Measurements from ENCODE around the gene UBE2R2. TPM values are rescaled to one million over a fixed set of nuclear protein-coding genes. Genes with fewer than 3 reads are reported as not detected.

The UBE2R2 gene
- total and polyA plus RNA-seq, 2 experiments from 2014 or later, result 35.5 to 45.6 TPM

DNA sequence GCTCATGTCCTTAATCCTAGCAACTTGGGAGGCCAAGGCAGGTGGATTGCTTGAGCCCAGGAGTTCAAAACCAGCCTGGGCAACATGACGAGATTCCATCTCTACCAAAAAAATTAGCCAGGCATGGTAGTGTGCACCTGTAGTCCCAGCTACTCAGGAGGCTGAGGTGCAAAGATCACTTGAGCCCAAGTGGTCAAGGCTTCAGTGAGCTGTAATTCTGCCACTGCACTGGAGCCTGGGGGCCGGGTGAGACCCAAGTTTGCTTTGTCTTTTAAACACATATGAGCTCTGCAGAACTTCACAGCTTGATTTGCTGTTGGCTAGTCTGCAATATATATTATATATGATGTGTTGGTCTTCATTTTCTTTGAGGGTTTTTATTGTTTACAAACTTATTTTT lies 89.8 kb downstream of the UBE2R2 start:
- TF ChIP-seq, protein P1, sequence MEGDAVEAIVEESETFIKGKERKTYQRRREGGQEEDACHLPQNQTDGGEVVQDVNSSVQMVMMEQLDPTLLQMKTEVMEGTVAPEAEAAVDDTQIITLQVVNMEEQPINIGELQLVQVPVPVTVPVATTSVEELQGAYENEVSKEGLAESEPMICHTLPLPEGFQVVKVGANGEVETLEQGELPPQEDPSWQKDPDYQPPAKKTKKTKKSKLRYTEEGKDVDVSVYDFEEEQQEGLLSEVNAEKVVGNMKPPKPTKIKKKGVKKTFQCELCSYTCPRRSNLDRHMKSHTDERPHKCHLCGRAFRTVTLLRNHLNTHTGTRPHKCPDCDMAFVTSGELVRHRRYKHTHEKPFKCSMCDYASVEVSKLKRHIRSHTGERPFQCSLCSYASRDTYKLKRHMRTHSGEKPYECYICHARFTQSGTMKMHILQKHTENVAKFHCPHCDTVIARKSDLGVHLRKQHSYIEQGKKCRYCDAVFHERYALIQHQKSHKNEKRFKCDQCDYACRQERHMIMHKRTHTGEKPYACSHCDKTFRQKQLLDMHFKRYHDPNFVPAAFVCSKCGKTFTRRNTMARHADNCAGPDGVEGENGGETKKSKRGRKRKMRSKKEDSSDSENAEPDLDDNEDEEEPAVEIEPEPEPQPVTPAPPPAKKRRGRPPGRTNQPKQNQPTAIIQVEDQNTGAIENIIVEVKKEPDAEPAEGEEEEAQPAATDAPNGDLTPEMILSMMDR (IDR thresholded peaks at IDR 0.05; ENCODE audit: low read depth, low read length), result no peak
- H3K27ac ChIP-seq, result peak overlapping the region; percentile 74
- no peak overlapping the region for H3K4me3 ChIP-seq
- no peaks in the 10 kb centered on the region for H3K27me3 ChIP-seq
- peaks cover 9% of the 10 kb centered on the region for H3K36me3 ChIP-seq
- no peaks in the 10 kb centered on the region for H3K4me1 ChIP-seq (ENCODE audit: low read depth)
- DNase-seq (ENCODE audit: low read depth in 1 of 2, low spot score in 1 of 2), result no peak
- no peaks in the 10 kb centered on the region for H3K9me3 ChIP-seq (ENCODE audit: low read depth)

DNA sequence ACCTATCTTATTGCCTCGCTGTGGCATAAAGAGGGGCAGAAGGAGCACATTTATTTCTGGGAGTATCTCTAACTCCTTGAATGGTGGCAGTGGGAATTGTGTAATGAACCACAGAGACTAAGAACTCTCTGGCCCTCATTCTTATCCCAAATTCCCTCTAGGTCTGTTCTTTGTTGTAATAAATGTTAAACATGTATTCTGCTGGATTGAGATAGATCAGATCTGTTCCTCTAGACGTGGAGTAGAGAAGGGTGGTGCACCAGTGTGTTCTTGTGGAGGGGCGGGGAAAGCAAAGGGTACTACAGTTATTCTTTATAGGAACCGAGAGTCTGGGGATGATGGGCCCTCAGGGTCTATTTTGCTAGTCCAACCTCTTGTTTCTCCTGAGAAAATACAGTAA lies 90.4 kb downstream of the UBE2R2 start:
- no peak for DNase-seq (ENCODE audit: low read depth in 1 of 2, low spot score in 1 of 2)
- H3K9me3 ChIP-seq (ENCODE audit: low read depth), result no peaks in the 10 kb centered on the region
- TF ChIP-seq, protein P1 (IDR thresholded peaks at IDR 0.05; ENCODE audit: low read depth, low read length), result no peak
- H3K27ac ChIP-seq, result peak overlapping the region; percentile 74
- H3K4me1 ChIP-seq (ENCODE audit: low read depth), result no peaks in the 10 kb centered on the region
- H3K36me3 ChIP-seq, result peaks cover 13% of the 10 kb centered on the region
- no peaks in the 10 kb centered on the region for H3K27me3 ChIP-seq
- H3K4me3 ChIP-seq, result no peak overlapping the region

DNA sequence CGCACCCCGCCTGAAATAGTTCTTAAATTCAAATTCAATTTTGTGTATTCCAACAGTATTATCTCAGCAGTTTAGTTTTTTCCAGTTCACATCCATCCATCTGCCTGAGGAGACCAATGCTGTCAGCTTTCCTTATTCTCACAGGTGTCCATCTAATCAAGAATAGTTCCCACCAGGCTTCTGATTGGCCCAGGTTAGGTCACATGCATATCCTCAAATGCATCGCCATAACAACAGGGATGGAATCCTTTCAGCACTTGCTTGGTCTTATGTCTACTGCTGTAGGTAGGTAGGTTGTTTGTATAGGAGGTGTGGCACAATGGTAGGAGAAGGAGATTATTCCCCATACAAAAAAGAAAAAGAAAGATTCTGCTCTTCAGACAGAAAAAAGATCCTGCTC lies 91.2 kb downstream of the UBE2R2 start:
- no peak overlapping the region for H3K27ac ChIP-seq
- no peak overlapping the region for H3K4me3 ChIP-seq
- H3K36me3 ChIP-seq, result peaks cover 16% of the 10 kb centered on the region
- no peaks in the 10 kb centered on the region for H3K4me1 ChIP-seq (ENCODE audit: low read depth)
- TF ChIP-seq, protein P1 (IDR thresholded peaks at IDR 0.05; ENCODE audit: low read depth, low read length), result no peak
- H3K9me3 ChIP-seq (ENCODE audit: low read depth), result no peaks in the 10 kb centered on the region
- DNase-seq (ENCODE audit: low read depth in 1 of 2, low spot score in 1 of 2), result no peak
- H3K27me3 ChIP-seq, result no peaks in the 10 kb centered on the region

DNA sequence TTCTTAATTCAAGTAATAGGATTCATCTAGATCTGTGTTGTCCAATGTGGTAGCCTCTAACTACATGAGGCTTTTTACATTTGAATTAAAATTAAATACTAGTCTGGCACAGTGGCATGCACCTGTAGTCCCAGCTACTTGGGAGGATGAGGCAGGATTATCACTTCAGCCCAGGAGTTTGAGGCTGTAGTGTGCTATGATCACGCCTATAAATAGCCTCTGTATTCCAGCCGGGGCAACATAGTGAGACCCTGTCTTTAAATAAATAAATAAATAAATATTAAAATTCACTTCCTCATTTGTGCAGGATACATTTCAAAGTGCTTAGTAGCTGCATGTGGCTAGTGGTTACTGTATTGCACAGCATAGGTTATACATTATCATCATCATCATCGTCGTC lies 91.8 kb downstream of the UBE2R2 start:
- H3K9me3 ChIP-seq (ENCODE audit: low read depth), result no peaks in the 10 kb centered on the region
- no peak overlapping the region for H3K27ac ChIP-seq
- no peaks in the 10 kb centered on the region for H3K4me1 ChIP-seq (ENCODE audit: low read depth)
- H3K36me3 ChIP-seq, result peaks cover 21% of the 10 kb centered on the region
- H3K27me3 ChIP-seq, result no peaks in the 10 kb centered on the region
- no peak overlapping the region for H3K4me3 ChIP-seq
- DNase-seq (ENCODE audit: low read depth in 1 of 2, low spot score in 1 of 2), result no peak
- TF ChIP-seq, protein P1 (IDR thresholded peaks at IDR 0.05; ENCODE audit: low read depth, low read length), result no peak

DNA sequence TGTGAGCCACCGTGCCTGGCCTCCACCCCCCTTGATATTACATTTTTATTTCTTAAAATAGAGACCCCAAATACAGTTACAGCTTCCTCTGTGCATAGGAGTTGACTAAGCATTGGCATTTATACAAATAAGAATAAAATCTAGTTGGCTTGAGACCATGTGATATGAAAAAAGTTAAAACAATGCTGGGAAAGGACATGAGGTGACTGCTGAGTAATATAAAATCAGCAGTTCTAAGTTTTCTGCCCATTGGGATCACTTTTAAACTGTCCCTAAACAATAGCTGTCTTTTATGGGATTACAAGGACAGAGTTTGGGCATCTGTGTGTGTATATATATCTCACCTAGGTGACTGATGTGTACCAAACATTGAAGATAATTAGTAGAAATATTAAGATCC lies 96.6 kb downstream of the UBE2R2 start:
- TF ChIP-seq, protein P1 (IDR thresholded peaks at IDR 0.05; ENCODE audit: low read depth, low read length), result no peak
- no peaks in the 10 kb centered on the region for H3K9me3 ChIP-seq (ENCODE audit: low read depth)
- DNase-seq (ENCODE audit: low read depth in 1 of 2, low spot score in 1 of 2), result no peak

More for the DNA sequence above, 96.6 kb downstream of the UBE2R2 start:
- Histone ChIP-seq H3K27me3 (no peaks in the 10 kb centered on the region), H3K4me1 (ENCODE audit: low read depth) (no peaks in the 10 kb centered on the region), H3K4me3 (no peak overlapping the region), H3K27ac (no peak overlapping the region), H3K36me3 (peaks cover 42% of the 10 kb centered on the region)
